Measurements from ENCODE around the gene CEP72. TPM values are rescaled to one million over a fixed set of nuclear protein-coding genes. Genes with fewer than 3 reads are reported as not detected.

CEP72 gene
- total and polyA plus RNA-seq, 8 donors: 5.5 to 13.1 (median 10.7) TPM

DNA sequence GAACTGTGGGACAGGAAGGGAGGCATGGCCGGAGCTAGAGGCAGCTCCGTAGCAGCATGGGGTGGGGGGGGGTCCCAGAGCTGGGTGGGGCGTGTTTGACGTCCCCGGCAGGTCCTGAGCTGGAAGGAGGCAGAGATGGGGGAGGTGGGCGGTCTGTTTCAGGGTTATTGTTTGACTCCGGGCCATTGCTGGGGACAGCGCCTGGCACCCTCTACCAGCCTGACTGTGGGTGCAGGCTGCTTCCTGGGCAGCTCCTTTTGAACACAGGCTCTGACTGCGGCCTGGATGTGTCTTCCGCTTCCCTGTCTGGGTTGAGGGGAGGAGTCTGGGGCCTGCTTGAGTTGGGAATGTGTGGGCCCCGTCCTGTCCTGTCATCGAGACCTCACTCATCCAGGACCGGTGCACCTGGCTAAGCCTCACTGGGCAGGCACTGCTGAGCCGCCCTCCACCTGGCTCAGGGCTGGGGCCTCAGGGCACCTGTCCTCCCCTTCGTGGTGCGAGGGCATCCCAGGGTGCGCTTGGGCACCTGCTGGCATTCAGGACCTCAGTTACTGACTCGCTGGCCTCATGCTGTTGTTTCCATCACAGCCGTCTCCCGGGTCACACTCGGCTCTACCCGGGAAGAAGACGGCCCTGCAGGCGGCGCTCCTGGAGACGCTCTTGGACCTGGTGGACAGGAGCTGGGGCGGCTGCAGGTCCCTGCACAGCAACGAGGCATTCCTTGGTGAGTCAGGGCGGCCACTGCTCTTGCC, 26.5 kb downstream of the CEP72 start:
- H3K4me1 ChIP-seq: no peaks in the 10 kb centered on the region
- ATAC-seq (no peak), DNase-seq (no peak)
- TF ChIP-seq, protein P1, sequence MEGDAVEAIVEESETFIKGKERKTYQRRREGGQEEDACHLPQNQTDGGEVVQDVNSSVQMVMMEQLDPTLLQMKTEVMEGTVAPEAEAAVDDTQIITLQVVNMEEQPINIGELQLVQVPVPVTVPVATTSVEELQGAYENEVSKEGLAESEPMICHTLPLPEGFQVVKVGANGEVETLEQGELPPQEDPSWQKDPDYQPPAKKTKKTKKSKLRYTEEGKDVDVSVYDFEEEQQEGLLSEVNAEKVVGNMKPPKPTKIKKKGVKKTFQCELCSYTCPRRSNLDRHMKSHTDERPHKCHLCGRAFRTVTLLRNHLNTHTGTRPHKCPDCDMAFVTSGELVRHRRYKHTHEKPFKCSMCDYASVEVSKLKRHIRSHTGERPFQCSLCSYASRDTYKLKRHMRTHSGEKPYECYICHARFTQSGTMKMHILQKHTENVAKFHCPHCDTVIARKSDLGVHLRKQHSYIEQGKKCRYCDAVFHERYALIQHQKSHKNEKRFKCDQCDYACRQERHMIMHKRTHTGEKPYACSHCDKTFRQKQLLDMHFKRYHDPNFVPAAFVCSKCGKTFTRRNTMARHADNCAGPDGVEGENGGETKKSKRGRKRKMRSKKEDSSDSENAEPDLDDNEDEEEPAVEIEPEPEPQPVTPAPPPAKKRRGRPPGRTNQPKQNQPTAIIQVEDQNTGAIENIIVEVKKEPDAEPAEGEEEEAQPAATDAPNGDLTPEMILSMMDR (IDR thresholded peaks at IDR 0.05): no peak
- peaks cover 0 to 86% of the 10 kb centered on the region in 2 donors for H3K36me3 ChIP-seq
- no peak overlapping the region for H3K27ac ChIP-seq
- H3K27me3 ChIP-seq: no peaks in the 10 kb centered on the region
- intact Hi-C loops (cut with DNase I): no loop called here
- peaks cover 0 to 4% of the 10 kb centered on the region in 2 donors for H3K9me3 ChIP-seq
- H3K4me3 ChIP-seq: no peak overlapping the region

DNA sequence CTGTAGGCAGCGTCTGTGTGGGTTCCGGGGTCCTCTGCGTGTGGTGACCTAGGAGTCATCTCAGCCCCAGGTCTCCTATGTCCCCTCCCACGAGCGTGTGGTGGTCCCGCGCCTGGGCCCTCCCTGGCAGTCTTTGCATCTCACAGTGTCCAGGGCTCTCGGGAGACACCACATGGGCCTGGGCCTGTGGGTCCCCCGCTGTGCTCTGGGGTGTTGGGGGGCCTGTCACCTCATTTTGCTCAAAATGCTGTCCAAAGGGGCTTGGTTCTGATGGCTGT, 27.1 kb downstream of the CEP72 start:
- no peaks in the 10 kb centered on the region for H3K4me1 ChIP-seq
- TF ChIP-seq, protein P1 (IDR thresholded peaks at IDR 0.05): no peak
- peaks cover 0 to 85% of the 10 kb centered on the region in 2 donors for H3K36me3 ChIP-seq
- intact Hi-C loops (cut with DNase I): no loop called here
- no peaks in the 10 kb centered on the region for H3K27me3 ChIP-seq
- no peak overlapping the region for H3K4me3 ChIP-seq
- DNase-seq: peak in 1 of 4 donors; percentile 27
- no peak overlapping the region for H3K27ac ChIP-seq
- ATAC-seq: no peak
- H3K9me3 ChIP-seq: peaks cover 0 to 4% of the 10 kb centered on the region in 2 donors

DNA sequence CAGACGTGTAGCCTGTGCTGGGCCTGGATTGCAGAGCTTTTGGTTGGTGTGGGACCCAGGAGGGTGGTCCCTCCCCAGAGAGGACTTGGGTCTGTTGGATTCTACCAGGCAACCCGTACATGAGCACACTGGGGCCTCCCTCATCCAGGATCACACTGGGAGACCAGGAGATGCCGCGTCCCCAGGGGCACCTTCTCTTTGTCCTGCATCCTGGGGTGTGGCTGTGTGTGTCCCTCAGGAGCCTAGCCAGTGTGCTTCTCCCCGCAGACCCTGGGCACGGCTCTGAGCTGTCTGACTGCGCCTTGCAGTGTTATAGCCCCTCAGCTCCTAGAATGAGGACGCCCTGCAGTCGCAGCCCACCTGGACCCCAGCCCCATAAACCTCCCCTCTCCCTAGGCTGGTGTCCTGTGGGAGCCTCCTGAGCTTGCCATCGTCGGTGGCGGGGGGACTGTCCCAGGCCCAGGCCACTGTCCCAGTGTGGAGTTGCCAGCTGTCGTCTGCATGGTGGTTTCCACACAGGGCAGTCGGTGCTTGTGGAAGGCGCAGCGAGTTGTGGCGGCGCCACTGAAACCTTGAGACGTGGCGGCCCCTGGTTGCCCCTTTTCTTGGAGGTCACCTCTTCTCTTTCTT, 27.6 kb downstream of the CEP72 start:
- H3K4me3 ChIP-seq: no peak overlapping the region
- no peak for DNase-seq
- ATAC-seq: no peak
- TF ChIP-seq, protein P1 (IDR thresholded peaks at IDR 0.05): no peak
- no peaks in the 10 kb centered on the region for H3K27me3 ChIP-seq
- no peak overlapping the region for H3K27ac ChIP-seq
- peaks cover 0 to 4% of the 10 kb centered on the region in 2 donors for H3K9me3 ChIP-seq
- peaks cover 0 to 85% of the 10 kb centered on the region in 2 donors for H3K36me3 ChIP-seq
- intact Hi-C loops (cut with DNase I): no loop called here
- no peaks in the 10 kb centered on the region for H3K4me1 ChIP-seq

DNA sequence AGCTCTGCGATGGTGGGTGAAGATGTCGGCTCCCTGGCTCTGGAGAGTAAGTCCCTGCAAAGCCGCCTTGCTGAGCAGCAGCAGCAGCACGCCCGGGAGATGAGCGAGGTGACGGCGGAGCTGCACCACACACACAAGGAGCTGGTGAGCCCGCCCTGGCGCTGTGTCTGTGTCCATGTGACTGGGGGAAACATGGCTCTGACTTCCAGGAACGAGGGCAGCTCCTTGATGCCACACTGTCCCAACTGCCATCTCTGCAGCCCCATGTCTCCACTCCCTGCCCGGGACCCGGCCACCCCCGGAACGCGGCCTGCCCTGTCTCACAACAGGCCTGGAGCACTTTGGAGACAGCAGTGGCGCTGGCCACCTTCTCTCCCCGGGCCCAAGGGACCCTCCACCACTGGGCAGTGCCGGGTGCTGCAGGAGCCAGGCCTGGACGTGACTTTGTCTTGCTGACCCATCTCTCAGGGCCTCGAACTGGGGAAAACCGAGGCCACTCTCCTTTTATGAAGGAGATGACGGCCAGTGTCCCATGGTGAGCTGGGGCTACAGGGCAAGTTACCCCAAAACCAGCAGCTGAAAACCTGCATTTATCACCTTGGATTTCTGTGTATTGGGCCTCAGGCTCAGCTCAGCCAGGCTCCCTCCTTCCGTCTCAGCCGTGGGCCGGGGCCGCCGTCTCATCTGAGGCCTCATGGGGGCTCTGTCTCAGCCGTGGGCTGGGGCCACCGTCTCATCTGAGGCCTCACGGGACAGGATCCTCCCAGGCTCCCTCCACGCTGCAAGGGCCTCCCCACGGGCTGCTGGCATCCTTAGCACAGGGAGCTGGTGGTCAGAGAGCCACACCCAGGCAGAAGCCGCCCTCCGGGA, 28.6 kb downstream of the CEP72 start:
- DNase-seq: peak in 2 of 4 donors; percentile 26 to 76
- no peaks in the 10 kb centered on the region for H3K4me1 ChIP-seq
- intact Hi-C loops (cut with DNase I): no loop called here
- H3K4me3 ChIP-seq: no peak overlapping the region
- H3K36me3 ChIP-seq: peaks cover 0 to 80% of the 10 kb centered on the region in 2 donors
- TF ChIP-seq, protein P1 (IDR thresholded peaks at IDR 0.05): no peak
- H3K27me3 ChIP-seq: no peaks in the 10 kb centered on the region
- peaks cover 0 to 1% of the 10 kb centered on the region in 2 donors for H3K9me3 ChIP-seq
- ATAC-seq: no peak
- no peak overlapping the region for H3K27ac ChIP-seq

DNA sequence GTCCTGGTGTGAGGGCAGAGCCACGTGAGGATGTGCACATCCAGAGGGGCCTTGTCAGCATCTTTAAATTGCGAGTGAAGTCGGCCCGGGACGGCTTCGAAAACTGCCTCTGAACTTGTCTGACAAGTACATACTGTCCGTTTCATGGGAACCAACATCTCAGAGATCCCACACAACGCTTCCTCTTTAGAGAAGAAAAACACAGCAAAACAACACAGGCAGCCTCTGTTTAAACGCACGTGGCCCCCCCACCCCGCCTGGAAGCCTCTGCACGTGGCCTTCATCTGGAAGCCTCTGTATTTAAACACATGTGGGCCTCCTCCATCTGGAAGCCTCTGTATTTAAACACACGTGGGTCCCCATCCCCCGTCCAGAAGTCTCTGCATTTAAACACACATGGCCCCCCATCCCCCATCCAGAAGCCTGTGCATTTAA, 29.2 kb downstream of the CEP72 start:
- intact Hi-C loops (cut with DNase I): no loop called here
- TF ChIP-seq, protein P1 (IDR thresholded peaks at IDR 0.05): no peak
- peaks cover 0 to 77% of the 10 kb centered on the region in 2 donors for H3K36me3 ChIP-seq

More for the DNA sequence above, 29.2 kb downstream of the CEP72 start:
- no peak for ATAC-seq
- Histone ChIP-seq H3K9me3 (no peaks in the 10 kb centered on the region), H3K27ac (no peak overlapping the region), H3K27me3 (no peaks in the 10 kb centered on the region), H3K4me3 (no peak overlapping the region), H3K4me1 (no peaks in the 10 kb centered on the region)
- DNase-seq: no peak

All from left lung (tissue), 10 donors.